Cardiac muscle cell (in vitro differentiated cells and primary cell): ENCODE data around the gene IL22. TPM values are rescaled to one million over a fixed set of nuclear protein-coding genes. Genes with fewer than 3 reads are reported as not detected.
A peak's percentile ranks its signal among the peaks of the same experiment; 100 is the strongest.
"Not testable (repeated sequence)": the region's sequence is repeated elsewhere in the genome, so short reads cannot be mapped to it uniquely, and the experiment has no call there.

Experiments
- DNase-seq, 2 donors: peaks; one replicate each; pipeline versions ENCODE4 v3.0.0 to v3.0.0-alpha.2; 2010 to 2017; ENCODE audit warnings: low read depth in 1 of 2, low spot score in 1 of 2
- H3K27ac ChIP-seq: fragments of 200-600 bp; sonication (generic); 2 replicates; pipeline ENCODE4 v1.5.1; 2016
- H3K27me3 ChIP-seq: fragments of 200-600 bp; sonication (generic); 2 replicates; pipeline ENCODE4 v1.6.0; 2016; ENCODE audit warnings: control low read depth
- H3K36me3 ChIP-seq: fragments of 200-600 bp; sonication (generic); 2 replicates; pipeline ENCODE4 v1.5.1; 2016; ENCODE audit warnings: control low read depth
- H3K4me1 ChIP-seq: fragments of 200-600 bp; sonication (generic); 2 replicates; pipeline ENCODE4 v1.8.1; 2017; ENCODE audit warnings: low read depth, mild to moderate bottlenecking, mixed run types
- H3K4me3 ChIP-seq: fragments of 200-600 bp; sonication (generic); 2 replicates; pipeline ENCODE4 v1.5.1; 2016; ENCODE audit warnings: mild to moderate bottlenecking
- H3K9me3 ChIP-seq: fragments of 200-600 bp; sonication (generic); 2 replicates; pipeline ENCODE4 v1.5.1; 2017; ENCODE audit warnings: low read depth, mild to moderate bottlenecking, control low read depth
- CTCF ChIP-seq: IDR thresholded peaks from 2 replicates; pipeline ENCODE4 v1.5.1; 2012; ENCODE audit warnings: low read depth, mild to moderate bottlenecking, low read length
- polyA plus RNA-seq: library from polyadenylated mRNA; unstranded; fragments of >200 nt; fragmentation: Nextera tagmentation; extraction: Ambion mirVana; gene quantifications from 2 replicates; pipeline ENCODE4 v1.2.1, GENCODE V29; 2016
- total RNA-seq: library from RNA; depleted of rRNA; stranded (reverse); fragments of >200 nt; gene quantifications from 2 replicates; pipeline ENCODE4 v1.2.3, GENCODE V29; 2016

Gene IL22
- total and polyA plus RNA-seq, 2 experiments from 2014 or later, result not detected

- no peaks in the 10 kb centered on the region for H3K36me3 ChIP-seq
- TF ChIP-seq CTCF, result peak; percentile 79
- no peaks in the 10 kb centered on the region for H3K27me3 ChIP-seq
- H3K27ac ChIP-seq, result peak overlapping the region; percentile 33
- H3K4me3 ChIP-seq, result no peak overlapping the region
- H3K9me3 ChIP-seq, result no peaks in the 10 kb centered on the region
- peak; percentile 89 to 94 for DNase-seq
- H3K4me1 ChIP-seq, result peaks cover 5% of the 10 kb centered on the region
Measured at GRCh38 chr12:68223067-68223747, 30.2 kb downstream of the IL22 start.

- Histone ChIP-seq H3K27me3 (no peaks in the 10 kb centered on the region), H3K4me3 (no peak overlapping the region), H3K9me3 (no peaks in the 10 kb centered on the region), H3K4me1 (peaks cover 5% of the 10 kb centered on the region), H3K36me3 (no peaks in the 10 kb centered on the region), H3K27ac (no peak overlapping the region)
- peak in 1 of 2 donors; percentile 76 for DNase-seq
- no peak for TF ChIP-seq CTCF
Measured at GRCh38 chr12:68222326-68222725, 31.1 kb downstream of the IL22 start.

- DNase-seq, result no peak
- no peak overlapping the region for H3K27ac ChIP-seq
- peaks cover 5% of the 10 kb centered on the region for H3K4me1 ChIP-seq
- no peaks in the 10 kb centered on the region for H3K36me3 ChIP-seq
- no peak overlapping the region for H3K4me3 ChIP-seq
- no peak for TF ChIP-seq CTCF
- H3K27me3 ChIP-seq, result no peaks in the 10 kb centered on the region
- H3K9me3 ChIP-seq, result no peaks in the 10 kb centered on the region
Measured at GRCh38 chr12:68221497-68221896, 31.9 kb downstream of the IL22 start.

GRCh38 chr12:68210875-68211274, 42.5 kb downstream of the IL22 start:
- no peak for TF ChIP-seq CTCF
- no peaks in the 10 kb centered on the region for H3K9me3 ChIP-seq
- H3K27me3 ChIP-seq, result no peaks in the 10 kb centered on the region
- H3K4me3 ChIP-seq, result no peak overlapping the region
- H3K4me1 ChIP-seq, result no peaks in the 10 kb centered on the region
- no peaks in the 10 kb centered on the region for H3K36me3 ChIP-seq
- H3K27ac ChIP-seq, result no peak overlapping the region
- no peak for DNase-seq

- peak in 1 of 2 donors; percentile 15 for DNase-seq
- not testable (repeated sequence) for H3K4me3 ChIP-seq, H3K36me3 ChIP-seq, H3K27ac ChIP-seq, H3K27me3 ChIP-seq, H3K4me1 ChIP-seq, H3K9me3 ChIP-seq
Measured at GRCh38 chr12:68209048-68209728, 44.2 kb downstream of the IL22 start.

- DNase-seq, result no peak
- H3K27ac ChIP-seq, result no peak overlapping the region
- H3K27me3 ChIP-seq, result no peaks in the 10 kb centered on the region
- TF ChIP-seq CTCF, result no peak
- H3K36me3 ChIP-seq, result no peaks in the 10 kb centered on the region
- H3K4me1 ChIP-seq, result peaks cover 7% of the 10 kb centered on the region
- H3K4me3 ChIP-seq, result no peak overlapping the region
- no peaks in the 10 kb centered on the region for H3K9me3 ChIP-seq
Measured at GRCh38 chr12:68207276-68207675, 46.1 kb downstream of the IL22 start.
